PFSK-1 (cell line): Measurements from ENCODE around the gene ALX4.

Experiments used
- FOXP2 ChIP-seq: optimal IDR thresholded peaks from 2 replicates; pipeline ENCODE3; 2011; ENCODE audit warnings: borderline replicate concordance, control low read depth, inconsistent platforms; ENCODE audit not compliant: insufficient read depth; ENCODE audit errors: extremely low read length, extremely low read depth
- POLR2AphosphoS5 ChIP-seq: IDR thresholded peaks from 2 replicates; pipeline ENCODE4 v1.6.1; 2012; ENCODE audit warnings: low read depth, mild to moderate bottlenecking, control low read depth, low read length, moderate library complexity
- REST ChIP-seq, 2 experiments: IDR thresholded peaks; 2 replicates each; pipeline versions ENCODE4 v1.6.1 to v1.8.0; 2011 to 2012; ENCODE audit warnings: low read depth in 2 of 2, low read length in 2 of 2, control low read depth in 1 of 2, inconsistent platforms in 1 of 2, mild to moderate bottlenecking in 1 of 2, moderate library complexity in 1 of 2; ENCODE audit not compliant: insufficient read depth in 1 of 2
- SIN3A ChIP-seq: IDR thresholded peaks from 2 replicates; pipeline ENCODE4 v1.6.1; 2012; ENCODE audit warnings: mild to moderate bottlenecking, low read length, moderate library complexity, borderline replicate concordance; ENCODE audit not compliant: insufficient read depth
- TAF1 ChIP-seq: IDR thresholded peaks from 2 replicates; pipeline ENCODE4 v1.6.1; 2012; ENCODE audit warnings: low read length, control low read depth, borderline replicate concordance; ENCODE audit not compliant: insufficient read depth

Gene ALX4

GRCh38 chr11:44318369-44318768 is 8.4 kb upstream of the ALX4 start:
- no peak for TF ChIP-seq FOXP2
- no peak for TF ChIP-seq REST (IDR thresholded peaks at IDR 0.05; ENCODE audit: insufficient read depth in 1 of 2, low read depth in 2 of 2, low read length in 2 of 2)
- TF ChIP-seq POLR2AphosphoS5 = no peak
- TF ChIP-seq TAF1 = no peak

GRCh38 chr11:44316659-44317240 is 6.8 kb upstream of the ALX4 start:
- no peak for TF ChIP-seq TAF1
- TF ChIP-seq POLR2AphosphoS5 = no peak
- no peak for TF ChIP-seq FOXP2
- no peak for TF ChIP-seq SIN3A
- no peak for TF ChIP-seq REST (IDR thresholded peaks at IDR 0.05; ENCODE audit: insufficient read depth in 1 of 2, low read depth in 2 of 2, low read length in 2 of 2)

GRCh38 chr11:44315947-44316658 is 6.2 kb upstream of the ALX4 start:
- TF ChIP-seq POLR2AphosphoS5 (no peak), REST (IDR thresholded peaks at IDR 0.05; ENCODE audit: insufficient read depth in 1 of 2, low read depth in 2 of 2, low read length in 2 of 2) (no peak), SIN3A (no peak), FOXP2 (no peak), TAF1 (no peak)

GRCh38 chr11:44314733-44315132 is 4.8 kb upstream of the ALX4 start:
- TF ChIP-seq FOXP2 (no peak), TAF1 (no peak), SIN3A (no peak), REST (IDR thresholded peaks at IDR 0.05; ENCODE audit: insufficient read depth in 1 of 2, low read depth in 2 of 2, low read length in 2 of 2) (no peak), POLR2AphosphoS5 (no peak)
